ENCODE measurements around the gene C1orf94.

The C1orf94 gene, protein sequence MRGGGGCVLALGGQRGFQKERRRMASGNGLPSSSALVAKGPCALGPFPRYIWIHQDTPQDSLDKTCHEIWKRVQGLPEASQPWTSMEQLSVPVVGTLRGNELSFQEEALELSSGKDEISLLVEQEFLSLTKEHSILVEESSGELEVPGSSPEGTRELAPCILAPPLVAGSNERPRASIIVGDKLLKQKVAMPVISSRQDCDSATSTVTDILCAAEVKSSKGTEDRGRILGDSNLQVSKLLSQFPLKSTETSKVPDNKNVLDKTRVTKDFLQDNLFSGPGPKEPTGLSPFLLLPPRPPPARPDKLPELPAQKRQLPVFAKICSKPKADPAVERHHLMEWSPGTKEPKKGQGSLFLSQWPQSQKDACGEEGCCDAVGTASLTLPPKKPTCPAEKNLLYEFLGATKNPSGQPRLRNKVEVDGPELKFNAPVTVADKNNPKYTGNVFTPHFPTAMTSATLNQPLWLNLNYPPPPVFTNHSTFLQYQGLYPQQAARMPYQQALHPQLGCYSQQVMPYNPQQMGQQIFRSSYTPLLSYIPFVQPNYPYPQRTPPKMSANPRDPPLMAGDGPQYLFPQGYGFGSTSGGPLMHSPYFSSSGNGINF

DNA sequence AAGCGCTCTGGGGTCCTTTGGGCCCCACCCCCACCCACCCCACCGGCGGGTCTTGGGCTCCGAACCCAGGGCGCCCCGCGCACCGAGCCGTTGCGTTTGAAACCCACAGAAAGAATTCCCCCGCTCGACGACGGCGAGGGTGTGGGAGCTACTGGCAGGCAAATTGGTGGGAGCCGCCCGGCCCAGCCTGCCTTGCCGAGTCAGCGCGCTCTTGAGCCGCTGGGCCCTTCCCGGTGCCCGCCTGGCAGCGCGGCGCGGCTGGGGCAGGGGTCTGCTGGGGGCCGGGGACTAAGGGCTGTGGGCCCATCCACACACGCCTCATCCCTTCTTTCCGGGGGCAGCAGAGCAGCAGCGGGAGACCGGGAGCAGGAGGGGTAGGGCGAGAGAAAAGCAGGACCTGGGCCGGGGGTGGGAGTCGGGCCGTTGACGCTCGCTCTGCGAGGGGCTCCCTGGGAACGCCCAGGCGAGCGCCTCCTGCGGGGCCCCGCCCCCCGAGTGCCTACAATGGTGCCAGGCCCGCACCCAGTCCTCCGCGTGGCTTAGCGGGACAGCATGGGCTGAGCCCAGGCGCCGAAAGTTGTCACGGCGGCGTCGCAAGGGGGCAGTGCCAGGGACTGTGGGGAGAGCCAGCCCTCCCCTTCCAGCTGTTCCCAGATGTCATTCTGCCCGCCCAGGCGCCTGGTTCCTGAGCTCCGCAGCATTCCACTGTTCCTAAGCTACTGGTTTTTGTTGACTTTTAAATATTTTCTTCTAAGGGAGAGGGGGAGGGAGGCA is at the start of gene C1orf94:
Gene C1orf94, plus strand, starts transcription at position 78 of the 774 bp plus-strand sequence. CDS start 883 bp downstream, outside the sequence.
- DNase-seq, result no peak

DNA sequence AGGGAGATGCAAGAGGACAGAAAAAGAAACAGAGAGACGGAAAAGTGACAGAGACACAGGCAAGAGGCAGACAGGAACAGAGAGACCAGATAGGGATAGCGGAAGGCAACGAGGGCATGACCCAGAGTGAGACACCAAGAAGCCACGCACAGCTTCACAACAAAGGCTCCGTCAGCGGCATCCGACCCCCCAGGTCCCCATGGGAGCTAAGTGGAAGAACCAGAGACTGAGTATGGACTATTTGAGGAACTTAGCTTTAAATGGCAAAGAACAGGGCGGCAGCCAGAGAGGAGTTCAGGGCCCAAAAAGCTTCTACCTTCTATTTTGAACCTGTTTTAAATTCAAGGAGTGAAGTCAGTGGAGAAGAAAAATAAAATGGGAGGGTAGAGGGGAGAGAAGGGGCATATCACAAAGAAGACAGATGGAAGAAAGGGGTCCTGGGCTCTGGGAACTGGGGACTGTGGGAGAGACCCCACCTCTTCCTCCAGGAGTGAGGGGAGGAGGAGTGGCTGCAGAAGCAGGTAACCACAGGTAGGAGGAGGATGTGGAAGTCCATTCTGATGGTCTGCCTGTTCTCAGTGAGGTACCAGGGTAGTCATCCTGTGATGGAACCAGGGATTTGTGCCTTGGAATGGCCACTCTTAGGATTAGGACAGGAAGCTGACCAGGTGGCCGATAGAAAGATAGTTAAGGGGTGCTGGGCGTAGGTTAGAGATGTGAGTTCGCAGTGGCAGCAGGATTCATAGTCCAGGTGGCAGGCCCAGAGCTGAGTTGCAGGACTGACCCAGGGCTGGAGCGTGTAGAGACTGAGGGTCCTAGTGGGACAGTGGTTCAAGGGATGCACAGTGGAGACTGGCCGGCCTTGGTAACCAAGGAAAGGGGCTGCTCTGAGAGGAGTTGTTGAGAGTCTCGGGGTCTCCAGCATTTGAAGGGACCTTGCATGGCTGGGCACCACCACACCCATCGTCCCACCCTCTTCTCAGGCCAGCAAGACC is 49.4 kb upstream of the C1orf94 start:
- DNase-seq, result no peak

DNA sequence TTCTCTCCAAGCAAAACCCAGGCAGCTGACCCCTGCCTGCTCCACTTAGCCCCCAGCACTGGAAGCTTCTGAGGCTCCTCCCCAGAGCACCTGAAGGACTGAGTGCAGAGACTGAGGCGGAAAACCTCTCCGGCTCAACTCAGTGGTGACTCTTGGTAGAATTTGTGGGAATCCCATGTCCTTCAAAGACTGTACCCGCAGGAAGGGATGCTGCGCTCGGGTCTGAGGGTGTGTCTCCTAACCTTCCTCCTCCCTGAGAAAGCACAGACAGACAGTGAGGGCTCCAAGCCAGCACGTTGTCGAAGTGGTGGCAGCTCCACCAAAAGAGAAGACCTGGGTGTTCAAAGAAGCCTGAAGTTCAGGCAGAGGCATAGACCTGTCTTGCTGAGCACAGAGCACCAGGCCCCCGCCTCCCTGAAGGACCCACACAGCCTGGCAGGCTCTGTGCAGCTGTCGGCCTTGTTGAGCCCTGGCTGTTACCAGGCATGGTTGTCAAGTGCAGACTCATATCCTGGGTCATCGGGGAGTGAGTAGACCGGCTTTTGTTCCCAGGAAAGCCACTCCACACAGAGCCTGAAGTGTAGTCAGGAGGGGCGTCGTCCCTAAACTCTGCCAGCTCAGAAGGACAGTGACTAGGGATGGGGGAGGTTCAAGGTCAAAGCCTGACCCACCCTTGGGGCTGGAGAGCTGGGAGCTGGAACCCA is 48.4 kb upstream of the C1orf94 start:
- no peak for DNase-seq

DNA sequence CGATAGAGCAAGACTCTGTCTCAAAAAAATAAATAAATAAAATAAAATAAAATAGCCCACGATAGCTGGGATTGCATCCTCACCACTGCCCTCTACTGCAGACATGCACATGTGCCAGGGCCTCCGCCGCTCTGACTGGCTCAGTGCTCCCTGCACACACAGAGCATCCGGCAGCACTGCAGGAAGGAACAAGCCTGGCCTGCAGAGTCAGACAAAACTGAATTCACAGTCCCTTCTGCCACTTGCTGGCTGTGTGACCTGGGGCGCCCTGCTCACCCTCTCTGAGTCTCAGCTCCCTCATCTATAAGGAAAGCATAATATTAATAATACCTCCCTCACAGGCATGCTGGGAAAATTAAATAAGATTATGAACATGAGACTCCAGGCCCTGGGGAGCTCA is 47.1 kb upstream of the C1orf94 start:
- no peak for DNase-seq

DNA sequence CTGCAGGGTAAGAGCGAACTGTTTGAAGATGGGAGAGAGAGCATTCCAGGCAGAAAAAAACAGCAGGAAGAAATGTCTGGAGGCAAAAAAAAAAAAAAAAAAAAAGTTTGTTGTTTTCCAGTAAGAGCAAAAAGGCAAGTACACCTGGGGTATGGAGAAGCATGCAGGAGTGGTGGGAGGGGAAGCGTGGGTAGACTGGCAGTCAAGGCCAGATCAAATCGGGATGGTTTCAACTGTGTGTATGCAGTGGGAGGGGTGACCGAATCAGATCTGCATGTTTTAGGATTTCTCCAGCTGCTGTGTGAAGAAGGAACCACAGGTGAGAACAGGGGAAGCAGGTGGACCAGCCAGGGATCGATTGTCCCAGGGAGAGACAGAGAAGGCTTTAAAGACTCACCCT is 46.4 kb upstream of the C1orf94 start:
- no peak for DNase-seq

DNA sequence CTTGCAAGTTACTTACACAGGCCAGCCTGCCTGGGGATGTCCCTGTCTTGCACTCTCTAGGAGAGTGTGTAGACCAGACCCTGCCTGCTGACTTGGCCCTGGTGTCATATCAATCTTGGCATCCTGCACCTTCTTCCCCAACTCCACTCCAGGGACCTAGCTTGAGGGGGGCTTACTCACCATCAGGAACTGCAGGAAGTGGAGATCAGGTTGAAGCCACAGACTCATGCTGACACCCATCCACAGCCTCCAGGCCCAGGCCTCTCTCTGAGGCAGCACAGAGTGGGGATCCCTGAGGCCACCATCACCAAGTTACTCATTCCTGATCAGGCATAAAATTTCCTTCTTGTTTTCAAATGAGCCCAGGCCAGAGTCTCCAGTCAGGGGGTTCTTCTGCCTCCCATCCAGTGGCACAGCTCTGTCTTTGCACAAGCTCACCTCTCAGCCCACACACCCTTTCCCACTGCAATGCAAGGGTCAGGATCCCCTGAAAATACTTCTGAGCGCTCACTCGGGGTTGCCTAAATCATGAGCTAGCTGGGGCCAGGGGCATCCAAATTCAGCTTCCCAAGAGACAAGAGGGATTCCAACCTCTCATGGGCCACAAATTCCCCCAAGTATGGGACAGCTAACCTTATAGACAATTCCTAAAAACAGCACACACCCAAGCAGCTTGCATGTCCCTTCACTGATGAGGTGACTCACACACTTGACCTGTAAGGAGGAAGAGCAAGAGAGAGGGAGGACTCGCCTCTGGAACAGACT is 45.1 kb upstream of the C1orf94 start:
- DNase-seq, result no peak

DNA sequence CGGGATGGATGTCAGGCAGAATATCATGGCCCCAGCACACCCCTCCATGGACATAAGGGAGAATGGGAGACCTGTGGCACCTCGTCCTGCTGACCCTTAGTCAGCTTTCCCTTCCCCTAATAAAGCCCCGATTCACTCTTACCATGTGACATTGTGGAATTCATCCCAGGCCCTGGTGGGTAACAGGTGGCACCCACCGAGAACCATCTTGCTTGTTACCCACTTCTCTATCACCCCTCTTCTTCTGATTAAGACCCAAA is 44.6 kb upstream of the C1orf94 start:
- no peak for DNase-seq

DNA sequence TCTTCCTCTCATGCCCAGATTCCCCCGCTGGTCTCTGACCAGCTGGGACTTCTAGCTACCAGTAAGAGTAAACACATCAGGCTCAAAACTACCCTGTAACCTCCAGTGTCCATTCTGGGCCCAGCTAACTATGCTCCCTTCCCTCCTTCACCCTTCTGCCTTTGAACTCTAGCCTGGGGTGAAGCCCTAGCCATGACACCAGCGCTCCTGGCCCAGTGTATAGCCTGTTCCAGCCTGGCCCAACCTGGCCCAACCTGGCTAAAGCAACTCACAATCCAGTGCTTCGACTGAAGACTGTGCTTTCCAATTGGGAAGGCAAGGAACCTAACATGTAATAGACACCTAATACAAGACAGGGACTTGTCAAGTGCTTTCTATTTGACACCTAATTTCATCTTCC is 39.3 kb upstream of the C1orf94 start:
- DNase-seq, result no peak

DNA sequence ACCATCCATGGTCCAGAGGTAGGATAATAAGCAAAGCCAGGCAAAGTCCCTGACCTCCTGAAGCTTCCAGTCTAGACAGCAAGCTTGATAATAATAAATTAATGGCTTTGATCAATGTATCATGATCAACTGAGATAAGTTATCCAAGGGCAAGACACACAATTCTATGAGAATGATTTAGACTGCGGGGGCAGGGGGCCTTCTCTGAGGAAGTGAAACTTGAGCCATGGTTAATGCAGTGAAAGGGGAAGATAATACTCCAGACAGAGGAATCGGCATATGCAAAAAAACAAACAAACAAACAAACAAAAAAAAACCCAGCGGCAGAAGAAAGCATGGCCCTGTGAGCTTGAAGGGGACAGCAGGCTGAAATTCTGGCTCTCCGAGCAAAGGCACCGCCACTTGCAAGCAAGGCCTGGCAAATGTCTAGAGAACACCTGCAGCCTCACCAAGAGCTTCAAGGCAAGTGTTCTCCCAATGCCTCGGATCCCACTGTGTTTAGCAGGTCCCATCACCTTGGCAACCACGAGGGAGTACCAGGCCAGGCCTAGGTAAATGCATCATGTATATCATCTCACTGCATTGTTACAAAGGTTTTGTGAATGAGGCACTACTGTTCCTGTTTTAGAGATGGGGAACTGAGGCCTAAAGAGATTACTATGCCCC is 36.6 kb upstream of the C1orf94 start:
- no peak for DNase-seq

DNA sequence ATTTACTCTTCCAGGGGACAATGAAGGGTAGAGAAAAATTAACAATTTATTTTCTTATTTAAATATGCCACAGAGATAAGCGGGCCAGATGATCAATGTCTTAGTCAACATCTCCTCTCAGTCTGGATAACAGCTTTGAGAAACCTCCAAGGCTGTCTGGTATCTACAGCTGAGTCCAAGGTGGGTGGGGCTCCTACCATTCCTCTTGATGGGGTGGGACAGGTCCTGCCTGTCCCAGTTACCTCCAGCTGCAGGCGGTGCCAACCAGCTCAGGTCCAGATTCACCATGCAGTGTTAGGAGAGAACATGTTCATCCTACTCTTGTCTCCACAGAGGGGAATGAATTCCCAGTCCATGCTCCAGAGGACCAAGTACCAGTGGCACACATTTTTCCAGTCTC is 32.7 kb upstream of the C1orf94 start:
- DNase-seq, result no peak

DNA sequence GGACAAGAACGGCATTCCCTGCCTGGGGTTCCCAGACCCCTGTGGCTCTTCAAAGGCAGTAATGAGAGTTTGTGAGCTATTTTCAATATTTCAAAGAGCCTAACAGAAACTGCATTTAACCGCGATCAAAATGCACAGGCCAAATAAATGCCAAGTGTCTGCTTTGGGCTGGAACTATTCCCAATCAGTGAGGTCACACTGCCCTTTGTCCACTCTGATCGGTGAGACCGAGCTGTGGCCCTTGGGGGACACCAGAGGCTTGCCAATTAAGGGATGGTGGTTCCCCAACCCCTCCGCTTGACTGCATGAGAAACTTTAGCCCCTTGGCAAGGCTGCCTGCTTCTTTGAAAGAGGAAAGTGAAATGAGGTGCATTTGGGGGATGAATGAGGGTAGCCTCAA is 31.9 kb upstream of the C1orf94 start:
- DNase-seq, result no peak

DNA sequence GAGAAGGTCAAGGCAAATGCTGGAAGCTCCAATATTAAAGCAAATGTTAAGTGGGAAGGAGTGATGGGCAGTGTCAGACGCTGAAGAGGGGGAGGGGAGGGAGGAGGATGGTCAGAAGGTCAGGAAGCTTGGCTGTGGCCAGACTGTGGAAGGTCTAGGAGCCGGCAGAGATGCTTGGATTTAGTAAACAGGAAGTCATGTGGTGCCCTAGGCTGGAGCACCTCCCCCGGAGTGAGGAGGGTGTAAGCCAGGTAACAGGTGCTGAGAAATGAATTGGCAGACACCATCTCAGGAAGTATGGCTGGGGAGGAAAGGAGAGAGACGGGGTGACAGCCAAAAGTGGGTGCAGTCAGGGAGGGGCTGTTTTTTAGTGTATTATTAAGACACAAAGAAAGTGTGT is 29.4 kb upstream of the C1orf94 start:
- no peak for DNase-seq

DNA sequence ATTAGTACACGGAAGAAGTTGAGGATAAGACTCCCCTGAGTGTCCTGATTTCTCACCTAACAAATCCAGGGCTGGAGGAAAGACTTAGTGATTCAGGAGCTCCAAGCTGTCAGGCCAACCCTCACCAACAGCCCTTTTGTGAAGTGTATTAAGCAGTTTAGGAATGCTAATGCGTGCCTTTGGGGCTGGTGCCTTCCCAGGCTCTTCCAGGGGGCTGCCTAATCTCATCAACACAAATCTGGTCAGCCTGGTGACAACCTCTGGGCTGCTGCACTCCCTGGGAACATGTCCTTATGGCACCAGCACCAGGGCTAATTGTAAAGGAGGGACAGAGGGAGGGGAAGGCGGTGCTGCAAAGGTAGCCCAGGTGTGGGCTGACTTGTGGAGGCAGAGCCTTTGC is 27.2 kb upstream of the C1orf94 start:
- DNase-seq, result no peak

DNA sequence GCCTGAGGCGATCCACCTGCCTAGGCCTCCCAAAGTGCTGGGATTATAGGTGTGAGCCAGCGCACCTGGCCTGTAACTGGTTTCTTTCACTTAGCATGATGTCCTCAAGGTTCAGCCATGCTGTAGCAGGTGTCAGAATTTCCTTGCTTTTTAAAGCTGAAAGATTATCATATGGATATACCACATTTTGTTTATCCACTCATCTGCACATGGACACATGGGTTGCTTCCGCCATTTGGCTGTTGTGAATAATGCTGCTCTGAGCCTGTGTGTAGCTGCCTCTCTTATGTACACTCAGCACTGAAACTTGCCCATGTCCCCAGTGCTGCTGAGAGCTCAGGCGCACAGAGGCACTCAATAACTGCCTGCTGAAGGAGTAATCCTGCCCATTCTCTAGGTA is 23.5 kb upstream of the C1orf94 start:
- no peak for DNase-seq

DNA sequence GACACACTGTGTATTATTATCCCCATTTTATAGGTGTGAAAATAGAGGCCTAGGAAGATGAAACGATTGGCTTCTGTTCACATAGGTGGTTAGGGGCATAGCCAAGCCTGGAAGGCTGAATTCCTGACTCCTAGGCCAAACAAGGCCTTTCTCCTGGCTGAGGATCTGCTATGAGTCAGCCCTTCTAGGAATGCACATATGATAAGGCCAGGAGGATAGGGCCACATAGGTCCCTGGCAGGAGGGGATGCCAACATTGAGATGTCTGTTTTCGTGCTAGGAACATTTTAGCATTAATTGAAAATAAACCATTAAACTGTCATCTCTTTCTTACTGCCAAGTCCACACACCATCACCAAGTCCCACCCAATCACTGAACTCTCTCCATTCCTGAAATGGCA is 20.8 kb upstream of the C1orf94 start:
- no peak for DNase-seq

DNA sequence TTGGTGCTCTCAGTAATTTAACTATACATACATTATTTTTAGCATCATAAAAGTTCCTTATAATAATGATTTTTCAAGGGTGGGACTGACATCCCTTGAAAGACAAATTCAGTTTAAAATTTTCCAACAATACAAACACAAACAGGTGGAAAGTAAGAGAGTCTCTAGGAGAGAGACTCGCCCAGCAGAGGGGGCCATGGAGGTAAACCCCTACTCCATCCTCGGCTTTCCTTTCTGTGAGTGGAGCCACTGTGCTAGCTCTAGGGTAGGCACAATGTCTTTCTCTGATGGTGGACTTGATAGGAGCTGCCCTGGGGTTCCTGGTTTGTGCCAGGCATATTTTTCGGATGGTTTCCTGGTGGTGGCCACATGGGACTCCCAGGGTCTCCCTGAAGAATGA is 20.0 kb upstream of the C1orf94 start:
- no peak for DNase-seq

DNA sequence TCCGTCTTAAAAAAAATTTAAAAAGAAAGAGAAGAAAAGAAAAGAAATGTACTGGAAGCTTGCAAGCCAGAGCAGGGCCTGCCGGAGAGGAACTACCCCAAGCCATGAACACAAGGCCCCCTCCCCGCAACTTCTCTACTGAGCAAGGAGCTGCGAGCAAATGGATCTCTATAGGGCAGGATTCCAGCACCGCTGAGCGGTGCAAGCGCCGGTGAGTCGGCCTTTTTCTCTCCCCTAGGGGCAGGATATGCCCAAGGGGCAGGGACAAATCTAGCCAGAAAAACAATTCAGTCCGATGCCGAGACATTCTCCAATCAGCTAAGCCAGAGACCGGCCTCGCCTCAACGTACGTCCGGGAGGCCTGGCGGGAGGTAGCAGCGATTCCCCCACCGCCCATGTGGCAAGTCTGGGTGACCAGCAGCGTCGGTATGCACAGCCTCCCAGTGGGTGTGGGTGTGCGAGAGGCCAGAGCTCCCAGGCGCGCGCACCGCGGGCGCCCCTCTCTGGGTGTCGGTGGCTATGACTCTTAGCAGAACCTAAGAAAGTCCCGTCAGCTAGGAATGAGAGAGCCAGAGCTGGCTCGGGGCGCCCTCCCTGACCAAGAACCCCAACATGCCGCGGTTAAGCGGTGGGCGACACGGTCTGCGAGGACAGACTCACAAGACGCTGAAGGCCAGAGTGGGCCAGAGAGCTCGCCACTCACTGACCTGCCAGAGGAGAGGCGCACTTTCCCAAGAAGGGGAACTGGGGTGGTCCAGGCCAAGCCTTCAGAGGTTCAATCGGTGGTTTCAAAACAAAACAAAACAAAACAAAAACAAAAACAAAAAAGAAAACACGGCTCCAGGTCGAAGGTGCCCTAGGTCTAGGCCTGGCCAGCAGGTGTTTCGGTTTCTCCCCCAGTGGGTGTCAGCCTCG is 13.6 kb upstream of the C1orf94 start:
- no peak for DNase-seq

DNA sequence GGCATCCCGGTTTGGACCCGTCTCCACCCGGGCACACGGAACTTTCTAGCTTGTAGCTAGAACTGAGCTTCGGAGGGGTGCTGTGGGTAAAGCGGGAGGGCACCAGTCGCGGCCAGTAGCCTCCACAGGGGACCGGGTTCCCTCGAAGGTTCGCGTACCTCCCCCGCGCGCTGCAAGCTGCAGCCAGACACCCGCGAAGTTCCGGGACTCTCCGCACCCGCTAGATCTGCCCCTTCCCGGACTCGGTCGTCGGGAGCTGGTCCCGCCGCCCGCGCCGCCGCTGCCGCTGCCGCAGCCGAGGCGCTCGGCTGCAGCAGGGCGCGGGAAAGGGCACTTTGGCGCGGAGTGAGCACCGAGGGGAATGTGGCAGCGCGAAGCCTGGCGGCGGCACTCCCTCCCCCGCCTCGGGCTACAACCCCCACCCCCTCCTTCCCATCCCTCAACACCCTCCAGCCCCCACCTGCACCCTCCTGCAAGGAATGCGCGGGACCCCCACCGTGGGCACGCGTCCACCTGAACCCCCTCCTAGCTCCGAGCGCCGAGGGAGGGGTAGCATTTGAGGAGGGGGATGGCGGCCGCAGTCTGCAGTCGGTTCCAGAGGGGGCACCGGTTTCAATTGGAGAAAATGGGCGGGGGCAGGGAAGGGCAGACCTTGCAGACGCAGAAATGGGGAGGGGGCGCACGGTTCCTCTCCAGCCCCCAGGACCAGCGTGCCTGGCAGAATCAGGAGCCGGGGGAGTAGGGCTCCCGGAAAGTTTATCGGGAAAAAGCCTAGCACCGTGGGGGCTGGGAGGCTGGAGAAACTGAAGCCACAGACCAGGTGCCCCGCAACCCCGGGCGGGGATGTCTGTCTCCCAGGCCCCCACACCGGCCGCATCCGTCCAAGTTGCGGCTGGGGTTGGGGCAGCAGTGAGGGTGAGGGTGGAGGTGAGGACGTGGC is 12.6 kb upstream of the C1orf94 start:
- DNase-seq, result no peak

Data from stimulated activated naive CD4-positive, alpha-beta T cell treated with Interleukin-2 at 50 U/mL for 16 hours (primary cell).